Transverse colon (tissue), 4 donors: ENCODE results near the gene DEFB108B.
"Not testable (repeated sequence)": the region's sequence is repeated elsewhere in the genome, so short reads cannot be mapped to it uniquely, and the experiment has no call there.

Experiments used
- CTCF ChIP-seq, 5 experiments: fragments of 200-600 bp in 3 of 5; fragments of 450-650 bp in 2 of 5; sonication (generic) in 3 of 5; IDR thresholded peaks; 1 replicate in 2 of 5; 2 replicates in 3 of 5; pipeline ENCODE4 v1.5.1; 2016 to 2017; ENCODE audit warnings: antibody characterized with exemption in 5 of 5, inconsistent platforms in 3 of 5, mild to moderate bottlenecking in 2 of 5, moderate library complexity in 1 of 5
- EP300 ChIP-seq: sonication (generic); formaldehyde crosslinking; IDR thresholded peaks from one replicate; pipeline ENCODE4 v1.6.1; 2017; ENCODE audit warnings: antibody characterized with exemption, low read depth
- POLR2A ChIP-seq: fragments of 450-650 bp; IDR thresholded peaks from one replicate; pipeline ENCODE4 v1.6.1; 2016; ENCODE audit warnings: antibody characterized with exemption, mild to moderate bottlenecking, moderate library complexity
- POLR2AphosphoS5 ChIP-seq, 3 donors: sonication (generic); formaldehyde crosslinking; IDR thresholded peaks; one replicate each; pipeline ENCODE4 v1.6.1; 2016; ENCODE audit warnings: antibody characterized with exemption in 3 of 3

- peak; percentile 63 to 86 (median 76) for TF ChIP-seq CTCF (IDR thresholded peaks at IDR 0.05)
- not testable (repeated sequence) for TF ChIP-seq POLR2AphosphoS5 (IDR thresholded peaks at IDR 0.05); POLR2A; EP300
These were observed 19.3 kb upstream of the DEFB108B start for GRCh38 chr11:71813481-71814355.
